Naive thymus-derived CD4-positive, alpha-beta T cell (primary cell): ENCODE data around the gene NPAS2. TPM values are rescaled to one million over a fixed set of nuclear protein-coding genes. Genes with fewer than 3 reads are reported as not detected.

Experiments used
- ATAC-seq: fragments of 150-1000 bp; cut with Tn5 transposase; 2 replicates; pipeline ENCODE4 v1.10.0; 2021; ENCODE audit warnings: mild to moderate bottlenecking, moderate library complexity
- CTCF ChIA-PET: fragments of 350-600 bp; sonication (Branson Sonifier 250); formaldehyde crosslinking; loops from one replicate; lab custom pipeline; 2021; ENCODE audit warnings: antibody characterized with exemption; lab: Charles Lee
- POLR2A ChIA-PET: fragments of 350-600 bp; sonication (Branson Sonifier 250); formaldehyde crosslinking; loops from one replicate; lab custom pipeline; 2021; ENCODE audit warnings: antibody characterized with exemption, inconsistent platforms; lab: Charles Lee
- DNase-seq, 9 donors: peaks; one replicate each; pipeline versions ENCODE4 v3.0.0 to v3.0.0-alpha.2; 2020 to 2022; ENCODE audit warnings: mixed read lengths in 1 of 9
- H3K27ac ChIP-seq: one replicate; pipeline ENCODE4 v1.7.0; 2013; ENCODE audit warnings: mild to moderate bottlenecking, low read depth, low read length, moderate library complexity
- H3K27me3 ChIP-seq, 2 donors: one replicate each; pipeline ENCODE4 v1.7.0; 2013; ENCODE audit warnings: low read length in 2 of 2, mild to moderate bottlenecking in 2 of 2, moderate library complexity in 2 of 2; ENCODE audit not compliant: control insufficient read depth in 2 of 2, insufficient read depth in 2 of 2
- H3K36me3 ChIP-seq, 3 experiments: 1 replicate in 2 of 3; 2 replicates in 1 of 3; pipeline ENCODE4 v1.7.0; 2013; ENCODE audit warnings: low read length in 3 of 3, mild to moderate bottlenecking in 3 of 3, moderate library complexity in 1 of 3; ENCODE audit not compliant: insufficient read depth in 3 of 3, control insufficient read depth in 2 of 3
- H3K4me1 ChIP-seq, 2 donors: one replicate each; pipeline ENCODE4 v1.7.0; 2013; ENCODE audit warnings: low read length in 2 of 2, mild to moderate bottlenecking in 2 of 2, moderate library complexity in 1 of 2; ENCODE audit not compliant: control insufficient read depth in 2 of 2, insufficient read depth in 2 of 2
- H3K4me3 ChIP-seq: 2 replicates; pipeline ENCODE4 v1.7.0; 2013; ENCODE audit warnings: mild to moderate bottlenecking, low read length
- H3K9me3 ChIP-seq, 3 experiments: 1 replicate in 2 of 3; 2 replicates in 1 of 3; pipeline ENCODE4 v1.7.0; 2013; ENCODE audit warnings: low read length in 3 of 3; ENCODE audit not compliant: control insufficient read depth in 2 of 3
- H3K27ac Mint-ChIP-seq, 9 donors: one replicate each; pipeline ENCODE4 v1.8.0; 2020 to 2022; ENCODE audit warnings: mixed read lengths in 9 of 9, mild to moderate bottlenecking in 8 of 9, moderate library complexity in 5 of 9, inconsistent platforms in 2 of 9
- H3K27me3 Mint-ChIP-seq, 5 donors: one replicate each; pipeline ENCODE4 v1.8.0; 2021 to 2022; ENCODE audit warnings: mixed read lengths in 5 of 5, mild to moderate bottlenecking in 1 of 5
- H3K36me3 Mint-ChIP-seq, 5 donors: one replicate each; pipeline ENCODE4 v1.8.0; 2020 to 2022; ENCODE audit warnings: mixed read lengths in 5 of 5, mild to moderate bottlenecking in 3 of 5, inconsistent platforms in 1 of 5
- H3K4me1 Mint-ChIP-seq, 7 donors: one replicate each; pipeline ENCODE4 v1.8.0; 2020 to 2022; ENCODE audit warnings: mixed read lengths in 7 of 7, mild to moderate bottlenecking in 3 of 7, inconsistent platforms in 1 of 7
- H3K4me3 Mint-ChIP-seq, 10 donors: one replicate each; pipeline ENCODE4 v1.8.0; 2020 to 2022; ENCODE audit warnings: mild to moderate bottlenecking in 10 of 10, mixed read lengths in 10 of 10, moderate library complexity in 6 of 10, inconsistent platforms in 2 of 10
- H3K9me3 Mint-ChIP-seq, 11 donors: one replicate each; pipeline ENCODE4 v1.8.0; 2020 to 2022; ENCODE audit warnings: mixed read lengths in 11 of 11, mild to moderate bottlenecking in 4 of 11, inconsistent platforms in 1 of 11, moderate library complexity in 1 of 11
- intact Hi-C, 2 donors: fragments of 100-400 bp; cut with micrococcal nuclease; formaldehyde crosslinking; loops; one replicate each; pipeline ENCODE4 v1.15.1; 2023
- polyA plus RNA-seq, 2 donors: library from polyadenylated mRNA; unstranded; fragments of 300-500 nt; fragmentation: Illumina TruSeq; gene quantifications; one replicate each; pipeline ENCODE4 v1.2.3, GENCODE V29; 2021
- total RNA-seq, 6 experiments: library from RNA in 5 of 6; stranded (reverse) in 5 of 6; gene quantifications; 1 replicate in 5 of 6; 2 replicates in 1 of 6; pipeline ENCODE4 v1.2.3 and lab custom pipeline; 2021 to 2026

NPAS2 gene
- total and polyA plus RNA-seq, 7 experiments from 2014 or later: 1.2 to 15.0 (median 8.3) TPM

- Histone ChIP-seq H3K4me1 (no peaks in the 10 kb centered on the region), H3K9me3 (no peaks in the 10 kb centered on the region), H3K36me3 (no peaks in the 10 kb centered on the region), H3K27ac (no peak overlapping the region), H3K4me3 (no peak overlapping the region), H3K27me3 (no peaks in the 10 kb centered on the region)
- no peak overlapping the region for H3K27ac Mint-ChIP-seq
- no peak for ATAC-seq
- H3K4me3 Mint-ChIP-seq: no peak overlapping the region
- intact Hi-C loops: loop anchor here in 1 of 2 donors (10.0 kb wide), 1 partner anchor 134 kb away; no protein-coding TSS in a partner anchor
- ChIA-PET CTCF (interaction anchor here (0.9 kb wide), 1 partner anchor 319 kb away, joined by 3 read pairs; no protein-coding TSS in a partner anchor), POLR2A (interaction anchor here (1.0 kb wide), 1 partner anchor 10 kb away, joined by 4 read pairs; no protein-coding TSS in a partner anchor)
- DNase-seq: no peak
- peaks cover 11 to 46% (median 25%) of the 10 kb centered on the region in 7 donors for H3K4me1 Mint-ChIP-seq
- H3K27me3 Mint-ChIP-seq: peaks cover 0 to 12% (median 3%) of the 10 kb centered on the region in 5 donors
- no peaks in the 10 kb centered on the region for H3K9me3 Mint-ChIP-seq
- peaks cover 3 to 26% (median 20%) of the 10 kb centered on the region in 5 donors for H3K36me3 Mint-ChIP-seq
These were observed 129.2 kb downstream of the NPAS2 start for GRCh38 chr2:100948942-100949811.

- no peak overlapping the region for H3K27ac ChIP-seq
- ChIA-PET POLR2A (no interaction called here), CTCF (no interaction called here)
- no peaks in the 10 kb centered on the region for H3K4me1 ChIP-seq
- Mint-ChIP-seq H3K27me3 (peaks cover 0 to 5% (median 0%) of the 10 kb centered on the region in 5 donors), H3K4me3 (peak overlapping the region in 4 of 10 donors; percentile 7 to 48 (median 20)), H3K9me3 (peaks cover 0 to 2% (median 0%) of the 10 kb centered on the region in 11 donors), H3K36me3 (peaks cover 3 to 23% (median 10%) of the 10 kb centered on the region in 5 donors), H3K4me1 (peaks cover 3 to 29% (median 13%) of the 10 kb centered on the region in 7 donors), H3K27ac (peak overlapping the region in 2 of 9 donors; percentile 5 to 60)
- ATAC-seq (no peak), DNase-seq (peak in 3 of 9 donors; percentile 16 to 33 (median 23))
- intact Hi-C loops: no loop called here
- no peaks in the 10 kb centered on the region for H3K27me3 ChIP-seq
- no peak overlapping the region for H3K4me3 ChIP-seq
- no peaks in the 10 kb centered on the region for H3K36me3 ChIP-seq
- H3K9me3 ChIP-seq: no peaks in the 10 kb centered on the region
These were observed 132.6 kb downstream of the NPAS2 start for GRCh38 chr2:100952512-100952911.

- peaks cover 0 to 2% (median 0%) of the 10 kb centered on the region in 11 donors for H3K9me3 Mint-ChIP-seq
- POLR2A ChIA-PET: no interaction called here
These were observed 133.6 kb downstream of the NPAS2 start for GRCh38 chr2:100953406-100954043.

GRCh38 chr2:100954044-100954420 lies 134.1 kb downstream of the NPAS2 start:
- intact Hi-C loops: no loop called here
- Mint-ChIP-seq H3K27ac (peak overlapping the region in 3 of 9 donors; percentile 1 to 54 (median 7)), H3K4me1 (peaks cover 3 to 29% (median 13%) of the 10 kb centered on the region in 7 donors), H3K27me3 (peaks cover 0 to 5% (median 0%) of the 10 kb centered on the region in 5 donors), H3K4me3 (no peak overlapping the region), H3K36me3 (peaks cover 3 to 18% (median 7%) of the 10 kb centered on the region in 5 donors), H3K9me3 (peaks cover 0 to 2% (median 0%) of the 10 kb centered on the region in 11 donors)
- Histone ChIP-seq H3K27me3 (no peaks in the 10 kb centered on the region), H3K27ac (no peak overlapping the region), H3K4me3 (no peak overlapping the region), H3K36me3 (no peaks in the 10 kb centered on the region), H3K9me3 (no peaks in the 10 kb centered on the region), H3K4me1 (no peaks in the 10 kb centered on the region)
- ChIA-PET CTCF (no interaction called here), POLR2A (no interaction called here)
- ATAC-seq: no peak
- DNase-seq: no peak

More at GRCh38 chr2:100953406-100954043, 133.6 kb downstream of the NPAS2 start:
- Histone ChIP-seq H3K9me3 (no peaks in the 10 kb centered on the region), H3K4me3 (no peak overlapping the region), H3K4me1 (no peaks in the 10 kb centered on the region), H3K36me3 (no peaks in the 10 kb centered on the region), H3K27ac (no peak overlapping the region), H3K27me3 (no peaks in the 10 kb centered on the region)
- H3K36me3 Mint-ChIP-seq: peaks cover 3 to 23% (median 10%) of the 10 kb centered on the region in 5 donors
- peaks cover 3 to 29% (median 13%) of the 10 kb centered on the region in 7 donors for H3K4me1 Mint-ChIP-seq
- CTCF ChIA-PET: interaction anchor here (0.6 kb wide), 1 partner anchor 1219 kb away, joined by 4 read pairs; no protein-coding TSS in a partner anchor
- DNase-seq (peak in 5 of 9 donors; percentile 14 to 52 (median 38)), ATAC-seq (peak; percentile 68)
- intact Hi-C loops: no loop called here
- peaks cover 0 to 5% (median 0%) of the 10 kb centered on the region in 5 donors for H3K27me3 Mint-ChIP-seq
- peak overlapping the region in 3 of 9 donors; percentile 1 to 54 (median 7) for H3K27ac Mint-ChIP-seq
- no peak overlapping the region for H3K4me3 Mint-ChIP-seq

- H3K27ac ChIP-seq: no peak overlapping the region
- H3K9me3 ChIP-seq: no peaks in the 10 kb centered on the region
- H3K4me3 ChIP-seq: no peak overlapping the region
- peaks cover 0 to 5% (median 0%) of the 10 kb centered on the region in 5 donors for H3K27me3 Mint-ChIP-seq
- no peaks in the 10 kb centered on the region for H3K4me1 ChIP-seq
- CTCF ChIA-PET: no interaction called here
- H3K27ac Mint-ChIP-seq: no peak overlapping the region
- peaks cover 3 to 6% (median 5%) of the 10 kb centered on the region in 5 donors for H3K36me3 Mint-ChIP-seq
- no peaks in the 10 kb centered on the region for H3K36me3 ChIP-seq
- intact Hi-C loops: no loop called here
- DNase-seq (no peak), ATAC-seq (no peak)
- POLR2A ChIA-PET: no interaction called here
- H3K4me3 Mint-ChIP-seq: no peak overlapping the region
- H3K9me3 Mint-ChIP-seq: peaks cover 0 to 2% (median 0%) of the 10 kb centered on the region in 11 donors
- no peaks in the 10 kb centered on the region for H3K27me3 ChIP-seq
- peaks cover 3 to 29% (median 13%) of the 10 kb centered on the region in 7 donors for H3K4me1 Mint-ChIP-seq
These were observed 135.3 kb downstream of the NPAS2 start for GRCh38 chr2:100955226-100955625.

GRCh38 chr2:100956081-100956480 lies 136.1 kb downstream of the NPAS2 start:
- DNase-seq (no peak), ATAC-seq (no peak)
- H3K27me3 Mint-ChIP-seq: peaks cover 0 to 5% (median 0%) of the 10 kb centered on the region in 5 donors
- Histone ChIP-seq H3K4me1 (no peaks in the 10 kb centered on the region), H3K9me3 (no peaks in the 10 kb centered on the region), H3K27me3 (no peaks in the 10 kb centered on the region), H3K36me3 (no peaks in the 10 kb centered on the region), H3K27ac (no peak overlapping the region), H3K4me3 (no peak overlapping the region)
- H3K4me1 Mint-ChIP-seq: peaks cover 3 to 27% (median 13%) of the 10 kb centered on the region in 7 donors
- POLR2A ChIA-PET: no interaction called here
- peak overlapping the region in 1 of 9 donors; percentile 84 for H3K27ac Mint-ChIP-seq
- H3K4me3 Mint-ChIP-seq: no peak overlapping the region
- CTCF ChIA-PET: interaction anchor here (0.6 to 0.7 kb wide), 2 partner anchors 28 to 225 kb away, joined by 3 to 5 read pairs; no protein-coding TSS in a partner anchor
- intact Hi-C loops: no loop called here
- peaks cover 0 to 2% (median 0%) of the 10 kb centered on the region in 11 donors for H3K9me3 Mint-ChIP-seq
- H3K36me3 Mint-ChIP-seq: peaks cover 3 to 6% (median 4%) of the 10 kb centered on the region in 5 donors
